ENCODE results near the gene OGDH.

GRCh38 chr7:44661233-44661632 is 54.8 kb downstream of the OGDH start:
- TF ChIP-seq EP300 (IDR thresholded peaks at IDR 0.05): no peak
- TF ChIP-seq, protein P1, sequence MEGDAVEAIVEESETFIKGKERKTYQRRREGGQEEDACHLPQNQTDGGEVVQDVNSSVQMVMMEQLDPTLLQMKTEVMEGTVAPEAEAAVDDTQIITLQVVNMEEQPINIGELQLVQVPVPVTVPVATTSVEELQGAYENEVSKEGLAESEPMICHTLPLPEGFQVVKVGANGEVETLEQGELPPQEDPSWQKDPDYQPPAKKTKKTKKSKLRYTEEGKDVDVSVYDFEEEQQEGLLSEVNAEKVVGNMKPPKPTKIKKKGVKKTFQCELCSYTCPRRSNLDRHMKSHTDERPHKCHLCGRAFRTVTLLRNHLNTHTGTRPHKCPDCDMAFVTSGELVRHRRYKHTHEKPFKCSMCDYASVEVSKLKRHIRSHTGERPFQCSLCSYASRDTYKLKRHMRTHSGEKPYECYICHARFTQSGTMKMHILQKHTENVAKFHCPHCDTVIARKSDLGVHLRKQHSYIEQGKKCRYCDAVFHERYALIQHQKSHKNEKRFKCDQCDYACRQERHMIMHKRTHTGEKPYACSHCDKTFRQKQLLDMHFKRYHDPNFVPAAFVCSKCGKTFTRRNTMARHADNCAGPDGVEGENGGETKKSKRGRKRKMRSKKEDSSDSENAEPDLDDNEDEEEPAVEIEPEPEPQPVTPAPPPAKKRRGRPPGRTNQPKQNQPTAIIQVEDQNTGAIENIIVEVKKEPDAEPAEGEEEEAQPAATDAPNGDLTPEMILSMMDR (IDR thresholded peaks at IDR 0.05): no peak

All from ovary (tissue), 3 donors.